ENCODE results near the gene MPV17L2. TPM values are rescaled to one million over a fixed set of nuclear protein-coding genes. Genes with fewer than 3 reads are reported as not detected.

MPV17L2 gene
- polyA plus RNA-seq, 3 donors from 2014 or later: 12.2 to 17.7 (median 15.4) TPM

DNA sequence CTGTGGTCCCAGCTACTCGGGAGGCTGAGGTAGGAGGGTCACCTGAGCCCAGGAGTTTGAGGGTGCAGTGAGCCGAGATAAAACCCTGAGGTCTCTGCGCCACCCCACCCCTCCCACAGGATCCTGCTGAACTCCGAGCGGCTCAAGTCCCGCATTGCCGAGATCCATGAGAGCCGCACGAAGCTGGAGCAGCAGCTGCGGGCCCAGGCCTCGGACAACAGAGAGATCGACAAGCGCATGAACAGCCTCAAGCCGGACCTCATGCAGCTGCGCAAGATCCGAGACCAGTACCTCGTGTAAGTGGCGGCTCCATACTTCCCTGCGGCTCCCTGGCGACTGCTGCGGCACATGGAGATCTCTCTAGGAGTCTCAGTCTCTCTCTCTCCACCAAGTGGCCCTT lies 26.0 kb upstream of the MPV17L2 start:
- DNase-seq: no peak
- peaks cover 16 to 23% (median 21%) of the 10 kb centered on the region in 3 donors for H3K36me3 Mint-ChIP-seq
- H3K4me3 Mint-ChIP-seq: no peak overlapping the region
- no peaks in the 10 kb centered on the region for H3K9me3 Mint-ChIP-seq
- H3K27ac Mint-ChIP-seq: no peak overlapping the region
- peaks cover 0 to 3% (median 0%) of the 10 kb centered on the region in 3 donors for H3K27me3 Mint-ChIP-seq (ENCODE audit: low read depth in 3 of 3)
- peaks cover 6 to 7% of the 10 kb centered on the region in 2 donors for H3K4me1 Mint-ChIP-seq

DNA sequence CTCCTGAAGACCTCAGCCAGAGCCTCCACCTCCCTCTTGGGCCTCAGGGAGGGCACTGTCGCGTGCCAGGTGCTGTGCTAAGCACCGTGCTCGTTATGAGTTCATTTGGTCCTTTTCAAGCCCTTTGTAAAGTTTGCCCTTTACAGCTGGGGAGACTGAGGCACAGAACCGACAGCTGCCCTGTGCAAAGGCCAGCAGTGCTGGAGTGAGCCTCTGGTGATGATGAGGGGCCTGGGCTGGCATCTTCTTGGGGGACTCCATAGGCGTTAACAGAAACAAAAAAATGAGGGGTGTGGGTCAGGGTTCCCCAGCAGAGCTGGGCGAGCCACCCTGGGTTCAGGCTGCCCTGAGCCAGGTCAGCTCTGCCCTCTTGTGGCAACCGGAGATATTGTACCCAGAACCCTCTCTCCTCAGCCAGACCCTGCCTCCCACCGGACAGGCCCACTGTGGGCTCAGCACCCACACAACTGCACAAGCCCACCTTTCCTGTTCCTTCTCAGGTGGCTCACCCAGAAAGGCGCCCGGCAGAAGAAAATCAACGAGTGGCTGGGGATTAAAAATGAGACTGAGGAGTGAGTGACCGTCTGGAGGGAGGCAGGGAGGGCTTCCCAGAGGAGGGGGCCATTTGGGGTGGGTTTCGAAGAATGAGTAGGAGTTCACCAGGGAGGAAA lies 24.9 kb upstream of the MPV17L2 start:
- Mint-ChIP-seq H3K27me3 (ENCODE audit: low read depth in 3 of 3) (peaks cover 0 to 3% (median 0%) of the 10 kb centered on the region in 3 donors), H3K36me3 (peaks cover 16 to 21% (median 19%) of the 10 kb centered on the region in 3 donors), H3K4me3 (no peak overlapping the region), H3K27ac (peak overlapping the region in 3 of 6 donors; percentile 29 to 62 (median 48)), H3K9me3 (no peaks in the 10 kb centered on the region), H3K4me1 (peaks cover 11 to 12% of the 10 kb centered on the region in 2 donors)
- peak; percentile 61 to 70 (median 66) for DNase-seq

DNA sequence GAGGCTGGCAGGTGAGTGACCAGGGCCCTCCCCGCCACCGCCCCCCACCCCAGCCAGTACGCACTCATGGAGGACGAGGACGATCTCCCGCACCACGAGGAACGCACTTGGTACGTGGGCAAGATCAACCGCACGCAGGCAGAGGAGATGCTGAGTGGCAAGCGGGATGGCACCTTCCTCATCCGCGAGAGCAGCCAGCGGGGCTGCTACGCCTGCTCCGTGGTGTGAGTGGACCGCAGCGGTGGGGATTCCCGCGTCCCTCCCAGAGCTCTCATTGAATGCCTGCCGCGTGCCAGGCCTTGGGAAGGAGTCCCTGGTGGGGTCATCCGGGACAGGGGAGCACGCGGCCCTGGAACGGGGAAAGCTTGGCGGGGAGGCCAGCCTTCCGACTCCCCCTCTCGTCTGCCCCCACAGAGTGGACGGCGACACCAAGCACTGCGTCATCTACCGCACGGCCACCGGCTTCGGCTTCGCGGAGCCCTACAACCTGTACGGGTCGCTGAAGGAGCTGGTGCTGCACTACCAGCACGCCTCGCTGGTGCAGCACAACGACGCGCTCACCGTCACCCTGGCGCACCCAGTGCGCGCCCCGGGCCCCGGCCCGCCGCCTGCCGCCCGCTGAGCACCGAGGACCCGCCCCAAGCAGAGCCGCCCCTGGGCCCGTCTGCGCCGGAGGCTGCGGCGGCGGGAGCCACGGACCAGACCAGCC lies 24.2 kb upstream of the MPV17L2 start:
- H3K27ac Mint-ChIP-seq: no peak overlapping the region
- H3K4me3 Mint-ChIP-seq: no peak overlapping the region
- peaks cover 0 to 3% (median 3%) of the 10 kb centered on the region in 3 donors for H3K27me3 Mint-ChIP-seq (ENCODE audit: low read depth in 3 of 3)
- H3K9me3 Mint-ChIP-seq: no peaks in the 10 kb centered on the region
- peaks cover 14 to 19% of the 10 kb centered on the region in 2 donors for H3K4me1 Mint-ChIP-seq
- no peak for DNase-seq
- peaks cover 10 to 15% (median 14%) of the 10 kb centered on the region in 3 donors for H3K36me3 Mint-ChIP-seq

DNA sequence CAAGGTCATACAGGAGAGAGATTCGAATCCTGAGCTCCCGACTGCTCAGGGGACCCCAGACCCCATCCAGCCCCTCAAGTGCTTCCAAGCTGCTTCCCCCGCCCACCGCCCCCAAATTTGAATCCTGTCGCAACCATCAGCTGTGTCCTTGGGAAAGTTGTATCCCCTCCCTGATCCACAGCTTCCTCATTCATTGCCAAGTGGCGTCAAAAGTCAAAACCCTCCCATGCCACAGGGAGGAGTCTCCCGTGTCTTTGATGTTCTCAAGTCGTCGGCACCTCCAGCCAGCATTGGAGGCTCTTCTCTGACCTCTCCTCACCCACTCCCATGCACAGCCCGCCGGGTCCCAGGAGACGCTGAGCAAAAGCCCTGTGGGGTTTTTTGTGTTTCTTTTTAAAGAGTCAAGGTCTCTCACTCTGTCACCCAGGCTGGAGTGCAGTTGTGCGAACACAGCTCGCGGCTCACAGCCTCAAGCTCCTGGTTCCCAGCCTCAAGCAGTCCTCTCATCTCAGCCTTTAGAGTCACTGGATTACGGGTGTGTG lies 22.2 kb upstream of the MPV17L2 start:
- Mint-ChIP-seq H3K27ac (peak overlapping the region in 1 of 6 donors; percentile 50), H3K4me3 (no peak overlapping the region), H3K27me3 (ENCODE audit: low read depth in 3 of 3) (peaks cover 0 to 3% (median 3%) of the 10 kb centered on the region in 3 donors), H3K4me1 (peaks cover 26 to 27% of the 10 kb centered on the region in 2 donors), H3K36me3 (peaks cover 8 to 13% (median 10%) of the 10 kb centered on the region in 3 donors), H3K9me3 (no peaks in the 10 kb centered on the region)
- no peak for DNase-seq

DNA sequence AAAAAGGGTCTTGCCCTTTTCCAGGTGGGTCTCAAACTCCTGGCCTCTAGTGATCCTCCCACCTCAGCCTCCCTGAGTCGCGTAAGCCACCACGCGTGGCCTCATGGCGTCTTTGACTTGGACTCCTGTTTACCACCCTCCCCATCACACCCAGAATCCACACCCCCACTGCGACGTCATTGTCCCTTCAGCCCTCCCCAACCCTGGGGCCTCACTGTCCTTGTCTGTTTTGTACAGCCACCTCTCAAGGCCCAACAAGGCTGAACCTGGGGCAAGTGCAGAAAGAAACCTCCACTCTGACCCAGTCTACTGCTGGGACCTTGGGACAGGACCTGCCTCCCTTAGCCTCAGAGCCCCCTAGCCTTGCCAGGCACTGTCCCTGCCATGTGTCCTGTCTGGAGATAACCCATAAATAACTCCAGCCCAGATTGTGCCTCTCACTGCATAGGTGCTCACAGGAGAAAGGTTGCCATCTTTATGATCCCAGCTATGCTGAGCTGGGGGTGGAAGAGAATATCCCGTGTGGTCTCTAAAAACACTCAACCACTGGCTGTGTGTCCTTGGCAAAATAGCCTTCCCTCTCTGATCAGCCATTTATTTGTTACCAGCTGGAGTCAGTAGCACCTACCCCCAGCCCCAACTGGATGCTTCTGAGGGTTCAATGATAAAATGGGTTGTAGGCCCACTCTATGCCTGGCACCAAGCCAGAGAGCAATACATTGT lies 21.3 kb upstream of the MPV17L2 start:
- Mint-ChIP-seq H3K27ac (peak overlapping the region in 5 of 6 donors; percentile 8 to 84 (median 80)), H3K4me3 (no peak overlapping the region), H3K9me3 (no peaks in the 10 kb centered on the region), H3K4me1 (peaks cover 26 to 27% of the 10 kb centered on the region in 2 donors), H3K27me3 (ENCODE audit: low read depth in 3 of 3) (peaks cover 0 to 3% (median 3%) of the 10 kb centered on the region in 3 donors), H3K36me3 (peaks cover 4 to 11% (median 9%) of the 10 kb centered on the region in 3 donors)
- no peak for DNase-seq

DNA sequence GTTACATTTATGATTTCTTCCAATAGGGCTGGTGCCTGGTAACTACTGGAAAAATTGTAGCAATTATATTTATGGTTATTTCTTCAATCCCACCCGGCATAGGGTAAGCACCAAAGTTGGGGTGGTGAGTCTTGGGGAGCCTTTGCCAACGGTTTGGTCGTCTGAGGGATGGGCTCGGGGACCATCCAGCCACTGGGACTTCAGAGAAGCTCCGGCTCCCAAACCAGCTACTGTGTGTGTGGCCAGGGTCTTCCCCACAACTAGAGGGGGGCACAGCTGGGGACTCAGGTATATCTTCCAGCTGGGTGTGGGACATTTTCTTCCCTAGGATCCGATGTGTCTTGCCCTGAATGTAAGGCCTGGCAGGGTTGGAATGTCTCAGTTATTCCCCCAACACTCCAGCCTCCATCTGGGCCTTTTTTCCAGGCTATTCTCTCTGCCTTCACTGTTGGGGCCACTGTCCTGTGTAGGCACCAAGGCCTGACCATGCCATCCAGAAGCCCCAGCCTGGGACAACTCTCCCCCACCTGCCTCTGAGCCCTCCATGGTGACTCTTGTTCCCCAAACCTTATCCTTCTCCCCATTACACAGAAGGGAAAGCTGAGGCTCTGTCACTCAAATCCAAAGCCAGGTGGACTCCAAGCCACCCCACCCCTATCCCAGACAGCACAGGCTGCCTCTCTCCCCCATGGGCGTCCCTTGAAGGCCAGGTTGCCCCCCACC lies 20.5 kb upstream of the MPV17L2 start:
- peak overlapping the region; percentile 64 to 90 (median 77) for H3K4me3 Mint-ChIP-seq
- DNase-seq: no peak
- peak overlapping the region; percentile 55 to 84 (median 64) for H3K27ac Mint-ChIP-seq
- H3K4me1 Mint-ChIP-seq: peaks cover 26 to 27% of the 10 kb centered on the region in 2 donors
- H3K9me3 Mint-ChIP-seq: no peaks in the 10 kb centered on the region
- peaks cover 0 to 3% (median 3%) of the 10 kb centered on the region in 3 donors for H3K27me3 Mint-ChIP-seq (ENCODE audit: low read depth in 3 of 3)
- H3K36me3 Mint-ChIP-seq: peaks cover 4 to 14% (median 13%) of the 10 kb centered on the region in 3 donors

DNA sequence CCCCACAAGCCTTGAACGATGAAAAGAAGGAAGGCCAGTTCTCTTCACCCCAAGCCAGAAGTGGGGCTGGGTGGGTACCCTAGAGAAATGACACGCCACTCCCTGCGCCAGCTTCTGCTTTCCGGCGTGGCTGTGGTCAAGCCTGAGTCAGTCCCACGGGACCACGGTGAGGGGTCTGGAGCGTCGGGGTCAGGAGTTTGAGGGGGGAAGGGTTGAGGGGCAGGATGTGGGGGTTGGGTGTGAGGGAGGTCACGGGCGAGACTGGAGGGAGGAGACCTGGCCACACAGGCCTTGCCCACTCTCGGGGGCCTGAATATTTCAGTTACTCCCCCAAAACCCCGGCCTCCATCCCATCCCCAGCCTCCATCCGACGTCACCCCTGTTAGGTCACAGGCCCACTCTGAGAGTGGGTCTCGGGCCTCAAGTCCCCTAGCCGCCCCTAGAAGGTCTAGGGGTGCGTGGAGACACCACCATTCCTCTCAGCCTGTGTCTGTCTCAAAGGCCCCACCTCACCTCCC lies 19.9 kb upstream of the MPV17L2 start:
- Mint-ChIP-seq H3K36me3 (peaks cover 2 to 10% (median 10%) of the 10 kb centered on the region in 3 donors), H3K4me1 (peaks cover 23 to 25% of the 10 kb centered on the region in 2 donors), H3K4me3 (peak overlapping the region; percentile 73 to 91 (median 89)), H3K27ac (peak overlapping the region; percentile 55 to 82 (median 64)), H3K27me3 (ENCODE audit: low read depth in 3 of 3) (peaks cover 0 to 3% (median 3%) of the 10 kb centered on the region in 3 donors), H3K9me3 (no peaks in the 10 kb centered on the region)
- peak in 1 of 3 donors; percentile 27 for DNase-seq

DNA sequence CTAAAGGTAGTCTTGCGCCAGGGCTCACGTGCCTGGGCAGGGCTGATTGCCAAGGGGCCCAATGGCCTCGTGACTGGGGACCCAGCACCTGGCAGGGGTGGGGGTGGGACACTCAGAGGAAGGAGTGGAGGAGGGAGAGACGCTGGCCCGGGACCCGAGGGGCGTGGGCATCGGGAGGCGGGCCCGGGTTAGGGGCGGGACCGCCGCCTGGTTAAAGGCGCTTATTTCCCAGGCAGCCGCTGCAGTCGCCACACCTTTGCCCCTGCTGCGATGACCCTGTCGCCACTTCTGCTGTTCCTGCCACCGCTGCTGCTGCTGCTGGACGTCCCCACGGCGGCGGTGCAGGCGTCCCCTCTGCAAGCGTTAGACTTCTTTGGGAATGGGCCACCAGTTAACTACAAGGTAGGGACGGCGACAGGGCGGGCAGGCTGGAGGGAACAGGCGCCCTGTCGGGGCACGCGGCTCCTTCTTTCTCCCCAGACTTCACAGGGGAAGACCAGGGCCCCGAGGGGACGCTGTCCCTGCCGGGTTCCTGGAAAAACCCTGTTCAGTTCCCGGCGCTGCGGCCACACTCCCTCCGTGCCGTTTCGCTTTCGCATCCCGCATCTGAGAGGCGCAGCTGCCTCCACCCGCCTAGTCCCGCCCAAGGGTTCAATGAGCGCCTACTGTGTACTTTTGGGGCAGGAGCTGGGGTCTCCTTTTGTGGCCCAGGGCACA lies 19.3 kb upstream of the MPV17L2 start, which contains the start of gene IFI30:
Gene IFI30 (plus strand): TSS at position 242 of the 717 bp plus-strand sequence. CDS start 29 bp downstream, at position 271.
- Mint-ChIP-seq H3K4me1 (peaks cover 20 to 24% of the 10 kb centered on the region in 2 donors), H3K27ac (peak within 1 kb of the TSS; percentile 72 to 82 (median 78)), H3K9me3 (no peaks in the 10 kb centered on the region), H3K36me3 (peaks cover 0 to 9% (median 8%) of the 10 kb centered on the region in 3 donors), H3K4me3 (peak within 1 kb of the TSS; percentile 85 to 91 (median 89)), H3K27me3 (ENCODE audit: low read depth in 3 of 3) (peaks cover 0 to 3% (median 3%) of the 10 kb centered on the region in 3 donors)
- DNase-seq: peak; percentile 42 to 53 (median 52)

DNA sequence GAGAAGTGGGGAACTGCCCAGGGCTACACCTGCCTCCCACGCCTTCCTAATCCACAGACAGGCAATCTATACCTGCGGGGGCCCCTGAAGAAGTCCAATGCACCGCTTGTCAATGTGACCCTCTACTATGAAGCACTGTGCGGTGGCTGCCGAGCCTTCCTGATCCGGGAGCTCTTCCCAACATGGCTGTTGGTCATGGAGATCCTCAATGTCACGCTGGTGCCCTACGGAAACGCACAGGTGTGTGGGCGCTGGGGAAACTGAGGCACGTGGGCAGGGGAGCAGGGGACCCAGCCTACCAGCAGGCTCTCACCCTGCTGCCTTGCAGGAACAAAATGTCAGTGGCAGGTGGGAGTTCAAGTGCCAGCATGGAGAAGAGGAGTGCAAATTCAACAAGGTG lies 18.0 kb upstream of the MPV17L2 start:
- H3K4me1 Mint-ChIP-seq: peaks cover 20 to 24% of the 10 kb centered on the region in 2 donors
- H3K4me3 Mint-ChIP-seq: peak overlapping the region; percentile 10 to 44 (median 32)
- no peak for DNase-seq
- H3K9me3 Mint-ChIP-seq: no peaks in the 10 kb centered on the region
- H3K36me3 Mint-ChIP-seq: peaks cover 0 to 12% (median 8%) of the 10 kb centered on the region in 3 donors
- no peak overlapping the region for H3K27ac Mint-ChIP-seq
- peaks cover 0 to 3% (median 3%) of the 10 kb centered on the region in 3 donors for H3K27me3 Mint-ChIP-seq (ENCODE audit: low read depth in 3 of 3)

DNA sequence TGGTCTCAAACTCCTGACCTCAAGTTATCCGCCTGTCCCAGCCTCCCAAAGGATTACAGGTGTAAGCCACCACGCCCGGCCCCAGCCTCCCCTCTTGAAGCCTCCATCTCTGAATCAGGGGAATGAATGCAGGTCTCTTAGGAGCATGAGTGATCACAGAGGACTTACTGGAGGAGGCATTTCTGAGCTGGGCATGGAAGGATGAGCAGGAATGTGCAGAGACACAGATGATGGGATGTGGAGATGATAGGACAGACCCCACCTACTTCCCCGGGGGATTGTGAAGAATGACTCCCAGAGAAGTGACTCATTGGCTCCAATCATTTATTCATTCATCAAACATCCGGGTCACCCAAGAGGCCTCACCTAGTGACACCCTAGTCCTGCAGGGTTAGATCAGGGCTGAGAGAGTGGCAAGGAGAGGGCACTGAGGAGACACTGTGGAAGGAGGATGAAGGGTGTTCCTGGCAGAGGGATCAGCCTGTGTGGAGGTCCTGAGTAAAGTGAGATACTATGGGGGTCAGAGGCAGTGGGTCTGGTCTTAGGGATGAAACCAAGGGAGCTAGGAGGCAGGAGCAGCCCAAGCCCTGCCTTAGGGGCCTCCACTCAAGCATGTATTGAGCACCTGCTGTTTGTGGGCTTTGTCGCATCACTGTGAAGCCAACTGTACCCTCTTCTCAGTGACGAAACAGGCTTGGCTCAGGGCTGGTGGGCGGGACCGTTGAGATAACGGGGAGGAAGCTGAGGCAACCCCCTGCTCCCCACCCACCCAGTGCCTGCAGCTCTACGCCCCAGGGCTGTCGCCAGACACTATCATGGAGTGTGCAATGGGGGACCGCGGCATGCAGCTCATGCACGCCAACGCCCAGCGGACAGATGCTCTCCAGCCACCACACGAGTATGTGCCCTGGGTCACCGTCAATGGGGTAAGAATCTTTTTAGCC lies 16.4 kb upstream of the MPV17L2 start:
- Mint-ChIP-seq H3K9me3 (no peaks in the 10 kb centered on the region), H3K36me3 (peaks cover 0 to 8% (median 8%) of the 10 kb centered on the region in 3 donors), H3K27ac (no peak overlapping the region), H3K4me1 (peaks cover 20 to 23% of the 10 kb centered on the region in 2 donors), H3K27me3 (ENCODE audit: low read depth in 3 of 3) (peaks cover 0 to 7% (median 3%) of the 10 kb centered on the region in 3 donors), H3K4me3 (peak overlapping the region in 1 of 5 donors; percentile 9)
- DNase-seq: no peak

DNA sequence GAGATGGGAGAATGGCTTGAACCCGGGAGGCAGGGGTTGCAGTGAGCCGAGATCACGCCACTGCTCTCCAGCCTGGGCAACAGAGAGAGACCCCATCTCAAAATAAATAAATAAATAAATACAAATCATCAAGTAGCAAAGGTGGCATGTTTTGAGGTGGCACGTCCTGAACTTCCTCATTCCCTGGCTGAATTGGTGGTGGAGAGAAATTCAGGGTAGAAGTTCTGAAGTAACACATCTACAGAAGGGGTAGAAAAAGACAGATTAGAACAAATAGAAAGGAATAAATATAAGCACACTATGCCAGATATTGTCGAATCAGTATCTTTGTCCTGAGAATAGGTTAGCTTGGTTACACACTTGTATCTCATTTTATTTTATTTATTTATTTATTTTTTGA lies 13.1 kb upstream of the MPV17L2 start:
- H3K27me3 Mint-ChIP-seq (ENCODE audit: low read depth in 3 of 3): peaks cover 0 to 8% (median 0%) of the 10 kb centered on the region in 3 donors
- DNase-seq: no peak
- H3K4me3 Mint-ChIP-seq: no peak overlapping the region
- no peaks in the 10 kb centered on the region for H3K9me3 Mint-ChIP-seq
- peaks cover 0 to 8% (median 8%) of the 10 kb centered on the region in 3 donors for H3K36me3 Mint-ChIP-seq
- no peak overlapping the region for H3K27ac Mint-ChIP-seq
- peaks cover 0 to 5% of the 10 kb centered on the region in 2 donors for H3K4me1 Mint-ChIP-seq

Data from immature natural killer cell (primary cell).